SU-DHL-6 (cell line): Measurements from ENCODE around the gene ZNF24.

Experiments
- EZH2phosphoT487 ChIP-seq: fragments of 200-600 bp; sonication (generic), shearing (Covaris generic); conservative IDR thresholded peaks from 2 replicates; pipeline ENCODE4 v1.6.1; 2018; ENCODE audit warnings: mild to moderate bottlenecking, antibody characterized with exemption, low read length, moderate library complexity, mixed read lengths
- TF ChIP-seq, protein P1 (sequence below): fragments of 200-600 bp; sonication (generic); IDR thresholded peaks from one replicate; pipeline ENCODE4 v1.5.1; 2017; ENCODE audit warnings: antibody characterized with exemption, mild to moderate bottlenecking, low read length, moderate library complexity; ENCODE audit not compliant: insufficient read depth, poor library complexity, severe bottlenecking

DNA sequence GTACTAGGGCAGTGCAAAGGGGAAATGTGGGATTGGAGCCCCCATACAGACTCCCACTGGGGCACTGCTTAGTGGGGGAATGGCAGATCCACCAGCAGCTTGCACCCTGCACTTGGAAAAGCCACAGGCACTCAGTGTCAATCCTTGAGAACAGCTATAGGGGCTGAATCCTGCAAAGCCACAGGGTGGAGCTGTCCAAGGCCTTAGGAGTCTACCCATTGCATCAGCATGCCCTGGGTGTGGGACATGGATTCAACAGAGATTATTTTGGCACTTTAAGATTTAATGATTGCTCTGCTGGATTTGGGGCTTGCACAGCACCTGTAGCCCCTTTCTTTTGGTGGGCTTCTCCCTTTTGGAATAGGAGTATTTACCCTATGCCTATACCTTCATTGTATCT is 8.6 kb upstream of the ZNF24 start:
- TF ChIP-seq, protein P1, sequence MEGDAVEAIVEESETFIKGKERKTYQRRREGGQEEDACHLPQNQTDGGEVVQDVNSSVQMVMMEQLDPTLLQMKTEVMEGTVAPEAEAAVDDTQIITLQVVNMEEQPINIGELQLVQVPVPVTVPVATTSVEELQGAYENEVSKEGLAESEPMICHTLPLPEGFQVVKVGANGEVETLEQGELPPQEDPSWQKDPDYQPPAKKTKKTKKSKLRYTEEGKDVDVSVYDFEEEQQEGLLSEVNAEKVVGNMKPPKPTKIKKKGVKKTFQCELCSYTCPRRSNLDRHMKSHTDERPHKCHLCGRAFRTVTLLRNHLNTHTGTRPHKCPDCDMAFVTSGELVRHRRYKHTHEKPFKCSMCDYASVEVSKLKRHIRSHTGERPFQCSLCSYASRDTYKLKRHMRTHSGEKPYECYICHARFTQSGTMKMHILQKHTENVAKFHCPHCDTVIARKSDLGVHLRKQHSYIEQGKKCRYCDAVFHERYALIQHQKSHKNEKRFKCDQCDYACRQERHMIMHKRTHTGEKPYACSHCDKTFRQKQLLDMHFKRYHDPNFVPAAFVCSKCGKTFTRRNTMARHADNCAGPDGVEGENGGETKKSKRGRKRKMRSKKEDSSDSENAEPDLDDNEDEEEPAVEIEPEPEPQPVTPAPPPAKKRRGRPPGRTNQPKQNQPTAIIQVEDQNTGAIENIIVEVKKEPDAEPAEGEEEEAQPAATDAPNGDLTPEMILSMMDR, result no peak
- TF ChIP-seq EZH2phosphoT487, result no peak
